Measurements from ENCODE around the gene SNAP47.

The SNAP47 gene

GRCh38 chr1:227816750-227817446 is 81.7 kb downstream of the SNAP47 start:
- TF ChIP-seq, protein P1, sequence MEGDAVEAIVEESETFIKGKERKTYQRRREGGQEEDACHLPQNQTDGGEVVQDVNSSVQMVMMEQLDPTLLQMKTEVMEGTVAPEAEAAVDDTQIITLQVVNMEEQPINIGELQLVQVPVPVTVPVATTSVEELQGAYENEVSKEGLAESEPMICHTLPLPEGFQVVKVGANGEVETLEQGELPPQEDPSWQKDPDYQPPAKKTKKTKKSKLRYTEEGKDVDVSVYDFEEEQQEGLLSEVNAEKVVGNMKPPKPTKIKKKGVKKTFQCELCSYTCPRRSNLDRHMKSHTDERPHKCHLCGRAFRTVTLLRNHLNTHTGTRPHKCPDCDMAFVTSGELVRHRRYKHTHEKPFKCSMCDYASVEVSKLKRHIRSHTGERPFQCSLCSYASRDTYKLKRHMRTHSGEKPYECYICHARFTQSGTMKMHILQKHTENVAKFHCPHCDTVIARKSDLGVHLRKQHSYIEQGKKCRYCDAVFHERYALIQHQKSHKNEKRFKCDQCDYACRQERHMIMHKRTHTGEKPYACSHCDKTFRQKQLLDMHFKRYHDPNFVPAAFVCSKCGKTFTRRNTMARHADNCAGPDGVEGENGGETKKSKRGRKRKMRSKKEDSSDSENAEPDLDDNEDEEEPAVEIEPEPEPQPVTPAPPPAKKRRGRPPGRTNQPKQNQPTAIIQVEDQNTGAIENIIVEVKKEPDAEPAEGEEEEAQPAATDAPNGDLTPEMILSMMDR (IDR thresholded peaks at IDR 0.05; ENCODE audit: control insufficient read depth, insufficient read depth, low read depth, low read length, missing control alignments) = no peak
- no peak for DNase-seq (ENCODE audit: low read depth)
- no peak overlapping the region for H3K4me3 ChIP-seq (ENCODE audit: control insufficient read depth, low read depth, low read length)

- TF ChIP-seq, protein P1 (IDR thresholded peaks at IDR 0.05; ENCODE audit: control insufficient read depth, insufficient read depth, low read depth, low read length, missing control alignments) = no peak
- H3K4me3 ChIP-seq (ENCODE audit: control insufficient read depth, low read depth, low read length) = no peak overlapping the region
- no peak for DNase-seq (ENCODE audit: low read depth)
These were observed 88.3 kb downstream of the SNAP47 start for GRCh38 chr1:227823537-227823936.

DNA sequence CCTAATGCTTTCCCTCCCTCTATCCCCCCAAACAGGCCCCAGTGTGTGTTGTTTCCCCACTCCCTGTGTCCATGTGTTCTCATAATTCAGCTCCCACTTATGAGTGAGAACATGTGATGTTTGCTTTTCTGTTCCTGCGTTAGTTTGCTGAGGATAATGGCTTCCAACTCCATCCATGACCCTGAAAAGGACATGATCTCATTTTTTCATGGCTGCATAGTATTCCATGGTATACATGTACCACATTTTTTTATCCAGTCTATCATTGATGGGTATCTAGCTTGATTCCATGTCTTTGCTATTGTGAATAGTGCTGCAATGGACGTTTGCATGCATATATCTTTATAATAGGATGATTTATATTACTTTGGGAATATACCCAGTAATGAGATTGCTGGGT is 89.0 kb downstream of the SNAP47 start:
- DNase-seq (ENCODE audit: low read depth) = no peak
- H3K4me3 ChIP-seq (ENCODE audit: control insufficient read depth, low read depth, low read length) = no peak overlapping the region
- TF ChIP-seq, protein P1 (IDR thresholded peaks at IDR 0.05; ENCODE audit: control insufficient read depth, insufficient read depth, low read depth, low read length, missing control alignments) = no peak

GRCh38 chr1:227828786-227829185 is 93.6 kb downstream of the SNAP47 start:
- no peak overlapping the region for H3K4me3 ChIP-seq (ENCODE audit: control insufficient read depth, low read depth, low read length)
- TF ChIP-seq, protein P1 (IDR thresholded peaks at IDR 0.05; ENCODE audit: control insufficient read depth, insufficient read depth, low read depth, low read length, missing control alignments) = no peak
- no peak for DNase-seq (ENCODE audit: low read depth)

All from AG09309 (cell line).